ENCODE measurements around the gene TFB1M.

The TFB1M gene

DNA sequence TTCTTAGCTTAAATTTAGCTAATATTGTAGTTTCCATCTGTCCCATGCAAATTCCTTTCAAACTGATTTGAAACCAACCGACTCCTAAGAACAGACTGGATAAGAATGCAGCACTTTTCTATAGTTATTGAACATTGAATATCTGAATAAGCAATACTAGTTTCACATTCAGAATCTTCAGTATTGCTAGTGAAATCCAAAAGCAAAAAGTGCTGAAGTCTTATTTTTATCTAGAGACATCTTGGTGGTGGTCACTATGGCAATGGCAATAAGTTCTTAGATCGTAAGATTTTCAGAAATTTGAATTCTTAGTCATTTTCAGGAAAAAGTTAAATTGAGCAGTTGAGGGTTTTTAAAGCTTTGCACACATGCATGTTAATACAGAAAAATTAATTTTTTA, 2.7 kb downstream of the TFB1M start:
- TF ChIP-seq, protein P1, sequence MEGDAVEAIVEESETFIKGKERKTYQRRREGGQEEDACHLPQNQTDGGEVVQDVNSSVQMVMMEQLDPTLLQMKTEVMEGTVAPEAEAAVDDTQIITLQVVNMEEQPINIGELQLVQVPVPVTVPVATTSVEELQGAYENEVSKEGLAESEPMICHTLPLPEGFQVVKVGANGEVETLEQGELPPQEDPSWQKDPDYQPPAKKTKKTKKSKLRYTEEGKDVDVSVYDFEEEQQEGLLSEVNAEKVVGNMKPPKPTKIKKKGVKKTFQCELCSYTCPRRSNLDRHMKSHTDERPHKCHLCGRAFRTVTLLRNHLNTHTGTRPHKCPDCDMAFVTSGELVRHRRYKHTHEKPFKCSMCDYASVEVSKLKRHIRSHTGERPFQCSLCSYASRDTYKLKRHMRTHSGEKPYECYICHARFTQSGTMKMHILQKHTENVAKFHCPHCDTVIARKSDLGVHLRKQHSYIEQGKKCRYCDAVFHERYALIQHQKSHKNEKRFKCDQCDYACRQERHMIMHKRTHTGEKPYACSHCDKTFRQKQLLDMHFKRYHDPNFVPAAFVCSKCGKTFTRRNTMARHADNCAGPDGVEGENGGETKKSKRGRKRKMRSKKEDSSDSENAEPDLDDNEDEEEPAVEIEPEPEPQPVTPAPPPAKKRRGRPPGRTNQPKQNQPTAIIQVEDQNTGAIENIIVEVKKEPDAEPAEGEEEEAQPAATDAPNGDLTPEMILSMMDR (IDR thresholded peaks at IDR 0.05; ENCODE audit: low read depth, low read length, missing control alignments): no peak
- no peak for DNase-seq (ENCODE audit: extremely low read depth, low read depth)
- no peak overlapping the region for H3K4me3 ChIP-seq (replicated peaks; ENCODE audit: low read depth, low read length)

DNA sequence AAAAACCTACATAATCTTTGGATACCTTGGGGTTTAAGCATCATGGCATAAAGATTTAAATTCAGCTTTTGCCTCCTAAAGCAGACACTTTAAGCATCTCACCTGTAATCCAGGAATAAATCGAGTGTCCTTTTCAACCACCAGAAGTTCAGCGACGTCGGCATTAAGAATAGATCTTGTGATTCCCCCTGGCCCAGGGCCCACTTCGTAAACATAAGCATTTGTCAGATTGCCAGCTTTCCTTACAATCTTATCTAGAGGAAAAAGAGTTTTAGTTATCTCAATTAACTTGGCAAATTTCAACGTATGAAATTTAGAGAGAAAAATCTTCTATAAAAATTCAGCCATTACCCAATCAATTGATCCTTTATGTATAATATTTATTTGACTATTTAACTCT, 3.2 kb downstream of the TFB1M start:
- TF ChIP-seq, protein P1 (IDR thresholded peaks at IDR 0.05; ENCODE audit: low read depth, low read length, missing control alignments): no peak
- no peak overlapping the region for H3K4me3 ChIP-seq (replicated peaks; ENCODE audit: low read depth, low read length)
- DNase-seq (ENCODE audit: extremely low read depth, low read depth): no peak

DNA sequence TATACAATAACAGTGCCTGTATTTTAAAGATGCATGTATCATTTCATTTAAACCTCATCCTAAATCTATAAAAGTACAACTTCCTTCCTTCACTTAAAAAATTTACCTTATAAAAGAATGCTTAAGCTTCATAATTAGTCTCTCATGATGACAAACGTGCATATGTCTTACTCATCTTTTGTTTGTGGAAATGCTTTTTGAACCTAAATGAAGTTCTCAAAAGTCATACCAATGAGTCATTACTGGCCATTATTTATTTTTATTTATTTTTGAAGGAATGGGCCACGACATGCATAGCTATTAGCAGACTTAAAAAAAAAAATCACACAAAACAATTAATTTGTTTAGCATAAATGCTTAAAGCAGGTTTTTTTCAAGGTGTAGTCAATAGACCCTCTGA, 3.7 kb downstream of the TFB1M start:
- no peak for DNase-seq (ENCODE audit: extremely low read depth, low read depth)
- TF ChIP-seq, protein P1 (IDR thresholded peaks at IDR 0.05; ENCODE audit: low read depth, low read length, missing control alignments): no peak
- H3K4me3 ChIP-seq (replicated peaks; ENCODE audit: low read depth, low read length): no peak overlapping the region

DNA sequence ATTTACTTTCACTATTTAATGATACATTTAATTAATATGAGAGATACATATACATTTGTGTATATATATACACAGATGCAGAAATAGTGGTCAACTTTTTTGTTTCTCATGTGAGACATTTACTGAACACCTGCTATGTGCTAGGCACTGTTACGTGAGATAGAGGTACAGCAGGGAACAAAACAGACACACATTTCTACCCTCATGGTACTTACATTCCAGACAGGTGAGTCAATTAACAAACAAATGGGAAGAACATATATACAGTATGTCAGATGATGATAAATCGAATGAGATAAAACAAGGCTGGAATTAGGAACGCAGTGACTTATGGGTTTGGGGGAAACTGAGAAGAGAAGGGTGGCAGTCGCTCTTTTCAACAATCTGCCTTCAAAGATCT, 5.1 kb downstream of the TFB1M start:
- H3K4me3 ChIP-seq (replicated peaks; ENCODE audit: low read depth, low read length): no peak overlapping the region
- DNase-seq (ENCODE audit: extremely low read depth, low read depth): no peak
- TF ChIP-seq, protein P1 (IDR thresholded peaks at IDR 0.05; ENCODE audit: low read depth, low read length, missing control alignments): no peak

DNA sequence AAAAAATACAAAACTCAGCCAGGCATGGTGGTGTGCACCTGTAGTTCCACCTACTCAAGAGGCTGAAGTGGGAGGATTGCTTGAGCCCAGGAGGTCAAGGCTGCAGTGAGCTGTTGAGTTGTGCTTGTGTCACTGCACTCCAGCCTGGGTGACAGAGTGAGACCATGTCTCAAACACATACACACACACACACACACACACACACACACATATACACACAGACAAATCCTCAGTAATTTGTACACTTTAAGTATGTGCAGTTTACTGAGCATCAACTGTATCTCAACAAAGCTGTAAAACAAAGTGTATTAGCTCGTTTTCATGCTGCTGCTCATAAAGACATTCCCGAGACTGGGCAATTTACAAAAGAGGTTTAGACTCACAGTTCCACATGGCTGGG, 7.3 kb downstream of the TFB1M start:
- TF ChIP-seq, protein P1 (IDR thresholded peaks at IDR 0.05; ENCODE audit: low read depth, low read length, missing control alignments): no peak
- no peak overlapping the region for H3K4me3 ChIP-seq (replicated peaks; ENCODE audit: low read depth, low read length)
- no peak for DNase-seq (ENCODE audit: extremely low read depth, low read depth)

DNA sequence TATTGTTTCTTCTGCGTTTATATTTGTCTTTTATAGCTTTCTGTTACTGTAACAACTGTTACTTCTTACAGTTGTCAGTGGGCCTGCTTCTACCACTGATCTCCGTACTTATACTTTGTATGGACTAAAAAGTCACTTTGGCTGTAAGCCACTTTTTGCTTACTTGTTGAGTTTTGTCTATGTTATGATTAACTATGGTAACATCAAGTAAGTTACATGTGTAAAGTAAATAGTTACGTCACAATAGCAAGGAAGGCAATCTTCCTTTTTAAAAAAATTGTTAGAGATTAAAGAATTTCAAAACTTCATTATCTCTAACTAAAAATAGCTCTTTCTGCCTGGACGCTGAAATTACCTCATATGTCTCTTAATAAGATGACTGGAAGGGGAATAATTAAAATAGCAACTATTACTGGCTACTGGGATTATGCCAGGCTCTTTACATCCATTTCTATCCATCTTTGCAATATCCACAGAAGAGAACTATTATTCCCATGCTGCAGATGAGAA, 10.9 kb downstream of the TFB1M start:
- TF ChIP-seq, protein P1 (IDR thresholded peaks at IDR 0.05; ENCODE audit: low read depth, low read length, missing control alignments): no peak
- no peak for DNase-seq (ENCODE audit: extremely low read depth, low read depth)
- no peak overlapping the region for H3K4me3 ChIP-seq (replicated peaks; ENCODE audit: low read depth, low read length)

DNA sequence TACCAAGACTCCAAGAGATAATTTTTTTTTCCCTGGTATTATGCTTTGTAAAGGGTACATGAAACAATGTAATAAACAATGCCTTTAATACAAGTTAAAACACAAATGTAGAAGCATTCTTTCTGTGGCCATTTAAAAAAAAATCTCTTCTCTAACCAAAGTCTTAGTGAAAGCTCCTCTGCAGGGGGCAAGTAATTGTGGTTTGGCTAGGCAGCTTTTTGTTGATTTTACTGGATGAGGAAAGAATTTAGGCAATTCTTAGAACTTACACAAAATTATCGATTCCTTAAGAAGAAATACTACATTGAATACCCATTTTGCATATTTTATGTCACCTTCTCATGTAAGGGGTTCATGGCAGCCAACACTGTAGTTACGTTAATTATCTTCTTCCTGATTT, 12.4 kb downstream of the TFB1M start:
- H3K4me3 ChIP-seq (replicated peaks; ENCODE audit: low read depth, low read length): no peak overlapping the region
- TF ChIP-seq, protein P1 (IDR thresholded peaks at IDR 0.05; ENCODE audit: low read depth, low read length, missing control alignments): no peak
- no peak for DNase-seq (ENCODE audit: extremely low read depth, low read depth)

All from HFF-Myc (cell line).